LNCAP (cell line): ENCODE data around the gene SLC9A9.

ENCODE experiments used
- TF ChIP-seq, protein P1 (sequence below): fragments of 450-650 bp; IDR thresholded peaks from 2 replicates; pipeline ENCODE4 v1.5.1; 2017; ENCODE audit warnings: mild to moderate bottlenecking

The SLC9A9 gene

DNA sequence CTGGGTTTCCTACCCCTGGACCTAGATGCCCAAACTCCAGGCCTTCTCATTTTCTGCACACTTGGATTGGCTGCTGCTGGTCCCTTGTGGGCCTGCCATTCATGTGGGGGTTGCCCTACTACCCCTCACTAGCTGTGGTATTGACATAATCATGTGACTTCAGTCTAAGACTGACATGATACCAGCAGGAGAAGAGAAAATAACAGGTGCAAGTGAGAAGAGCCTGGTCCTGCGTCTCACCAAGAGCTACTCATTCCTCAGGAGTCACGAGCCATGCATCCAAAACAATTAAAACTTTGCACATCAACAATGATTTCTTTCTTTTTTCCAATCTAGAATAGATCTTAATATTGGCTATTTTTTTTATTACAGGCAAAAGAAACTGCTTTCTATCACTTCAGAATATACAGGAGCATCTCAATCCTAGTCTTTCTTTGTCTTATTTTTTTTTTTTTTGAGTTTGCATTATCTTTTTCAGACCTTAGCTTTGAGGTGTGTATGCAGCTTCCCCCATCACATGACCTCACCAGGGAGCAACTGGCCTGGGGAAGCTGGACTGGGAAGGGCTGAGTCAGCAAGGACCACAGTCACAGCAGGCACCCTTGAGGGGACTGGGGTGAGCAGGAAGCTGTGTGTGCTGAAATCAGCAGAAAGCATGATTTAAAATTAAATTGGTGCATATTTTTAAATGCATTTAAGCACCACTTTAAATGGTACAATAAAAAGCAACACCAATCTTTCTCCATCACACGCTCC, 27.6 kb downstream of the SLC9A9 start:
- TF ChIP-seq, protein P1, sequence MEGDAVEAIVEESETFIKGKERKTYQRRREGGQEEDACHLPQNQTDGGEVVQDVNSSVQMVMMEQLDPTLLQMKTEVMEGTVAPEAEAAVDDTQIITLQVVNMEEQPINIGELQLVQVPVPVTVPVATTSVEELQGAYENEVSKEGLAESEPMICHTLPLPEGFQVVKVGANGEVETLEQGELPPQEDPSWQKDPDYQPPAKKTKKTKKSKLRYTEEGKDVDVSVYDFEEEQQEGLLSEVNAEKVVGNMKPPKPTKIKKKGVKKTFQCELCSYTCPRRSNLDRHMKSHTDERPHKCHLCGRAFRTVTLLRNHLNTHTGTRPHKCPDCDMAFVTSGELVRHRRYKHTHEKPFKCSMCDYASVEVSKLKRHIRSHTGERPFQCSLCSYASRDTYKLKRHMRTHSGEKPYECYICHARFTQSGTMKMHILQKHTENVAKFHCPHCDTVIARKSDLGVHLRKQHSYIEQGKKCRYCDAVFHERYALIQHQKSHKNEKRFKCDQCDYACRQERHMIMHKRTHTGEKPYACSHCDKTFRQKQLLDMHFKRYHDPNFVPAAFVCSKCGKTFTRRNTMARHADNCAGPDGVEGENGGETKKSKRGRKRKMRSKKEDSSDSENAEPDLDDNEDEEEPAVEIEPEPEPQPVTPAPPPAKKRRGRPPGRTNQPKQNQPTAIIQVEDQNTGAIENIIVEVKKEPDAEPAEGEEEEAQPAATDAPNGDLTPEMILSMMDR = no peak

DNA sequence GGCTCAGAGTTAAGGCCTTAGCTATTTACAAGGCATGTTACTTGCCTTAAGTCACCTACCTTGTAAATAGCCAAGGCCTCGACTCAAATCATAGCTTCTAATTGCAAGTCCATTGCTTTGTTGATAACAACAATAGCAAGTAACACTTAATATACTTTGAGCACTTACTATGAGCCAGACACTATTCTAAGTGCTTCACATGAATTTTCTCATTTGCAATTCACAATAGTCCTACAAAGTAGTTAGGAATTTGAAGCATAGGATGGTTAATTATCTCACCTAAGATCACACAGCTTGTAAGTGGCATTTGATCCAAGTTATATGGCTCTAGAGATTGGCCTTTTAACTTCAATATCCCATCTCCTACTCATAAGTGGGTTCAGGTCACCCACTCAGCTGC, 28.4 kb downstream of the SLC9A9 start:
- TF ChIP-seq, protein P1 = no peak

DNA sequence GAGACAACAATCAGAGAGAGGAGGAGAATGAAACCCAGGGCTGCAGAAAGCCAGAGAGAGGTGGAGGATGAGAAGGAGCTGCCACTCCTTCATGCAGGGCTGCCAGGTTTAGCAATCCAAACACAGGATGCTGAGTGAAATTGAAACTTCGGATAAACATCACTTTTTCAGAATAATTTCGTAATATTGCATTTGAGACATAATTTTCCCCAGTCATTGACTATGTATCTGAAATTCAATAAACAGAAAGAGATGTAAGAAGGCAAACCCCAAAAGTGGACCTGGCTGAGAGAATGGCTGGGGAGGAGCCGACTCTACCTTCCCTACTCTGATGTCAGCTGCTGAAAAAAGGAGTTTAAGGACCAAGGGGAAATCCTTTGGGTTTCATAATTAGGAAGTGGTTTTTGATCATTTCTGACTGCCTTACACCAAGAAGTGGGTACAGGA, 33.8 kb downstream of the SLC9A9 start:
- TF ChIP-seq, protein P1 = no peak

DNA sequence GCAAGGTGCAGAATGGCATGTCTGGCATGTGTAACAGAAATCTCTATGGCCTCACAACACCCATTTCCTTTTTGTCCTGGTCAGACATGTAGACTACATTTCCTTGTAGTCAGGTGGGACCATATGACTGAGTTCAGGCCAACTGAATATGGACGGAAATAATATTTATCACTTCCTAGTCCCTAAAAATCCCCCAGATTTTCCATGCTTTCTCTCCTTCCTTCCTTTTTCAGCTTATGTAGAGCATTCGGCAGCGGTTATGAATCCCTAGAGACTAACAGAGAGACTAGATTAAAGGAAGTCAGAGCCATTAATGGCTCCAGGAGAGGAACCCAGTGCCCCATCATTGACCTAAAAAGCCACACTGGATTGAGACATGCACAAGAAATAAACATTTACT, 35.8 kb downstream of the SLC9A9 start:
- TF ChIP-seq, protein P1 = no peak

DNA sequence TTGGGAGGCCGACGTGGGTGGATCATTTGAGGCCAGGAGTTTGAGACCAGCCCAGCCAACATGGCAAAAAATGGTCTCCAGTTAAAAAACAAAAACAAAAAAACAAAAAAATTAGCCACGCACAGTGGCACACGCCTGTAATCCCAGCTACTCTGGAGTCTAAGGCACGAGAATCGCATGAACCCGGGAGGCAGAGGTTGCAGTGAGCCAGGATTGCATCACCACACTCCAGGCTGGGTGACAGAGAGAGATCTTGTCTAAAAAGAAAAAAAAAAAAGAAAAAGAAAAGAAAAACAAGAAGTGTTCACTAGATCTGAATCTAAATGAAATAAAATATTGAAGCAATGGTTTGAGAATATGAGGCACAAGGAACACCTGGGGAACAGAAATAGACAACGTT, 36.7 kb downstream of the SLC9A9 start:
- TF ChIP-seq, protein P1 = no peak

DNA sequence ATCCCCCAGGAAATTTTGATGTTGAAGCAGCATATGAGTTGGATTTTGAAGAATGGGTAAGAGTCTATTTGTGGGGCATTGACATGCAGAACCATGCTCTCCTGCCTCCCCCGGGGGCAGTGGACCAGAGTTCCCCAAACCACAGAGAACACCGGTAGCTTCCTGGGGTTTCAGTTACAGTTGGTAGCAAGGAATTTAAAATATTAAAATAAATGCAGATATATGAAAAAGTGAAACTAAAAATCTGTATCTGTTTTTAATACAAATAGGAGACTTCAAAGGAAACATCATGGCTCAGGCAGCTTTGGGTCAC, 37.4 kb downstream of the SLC9A9 start:
- TF ChIP-seq, protein P1 = no peak

DNA sequence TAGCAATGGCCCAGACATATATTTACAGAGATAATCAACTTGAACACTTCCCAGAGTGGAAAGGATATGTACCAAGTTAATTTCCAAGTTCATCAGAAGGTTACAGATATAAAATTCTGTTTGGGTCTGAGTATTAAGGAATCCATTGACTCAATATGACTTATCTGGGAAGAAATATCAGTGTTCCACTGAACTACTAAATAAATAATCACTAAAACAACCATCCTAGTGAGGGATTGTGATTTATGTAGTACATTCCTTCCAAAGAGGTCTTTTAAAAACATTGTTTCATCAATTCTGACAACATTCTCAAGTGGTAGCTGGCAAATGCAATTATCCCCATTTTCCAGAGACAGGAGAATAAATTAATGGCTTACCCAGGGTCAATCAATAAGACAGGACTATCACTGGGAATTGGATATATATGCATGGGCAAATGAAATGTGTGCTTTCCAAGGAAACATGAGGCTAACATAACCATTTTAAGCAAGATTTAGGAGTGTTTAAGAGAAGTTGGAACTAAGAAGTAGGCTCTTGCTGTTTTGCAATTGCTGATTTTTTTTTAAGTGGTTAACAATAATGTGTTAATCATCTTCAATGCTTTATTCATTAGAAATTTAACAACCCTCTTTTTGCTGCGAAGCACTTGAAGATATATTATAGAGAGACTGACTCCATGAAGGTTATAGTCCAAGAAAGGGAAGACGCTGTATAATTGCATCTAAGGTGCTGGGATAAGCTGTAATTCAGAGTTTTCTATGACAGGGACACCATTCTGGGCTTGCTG, 37.9 kb downstream of the SLC9A9 start:
- TF ChIP-seq, protein P1 = no peak
